D721Med (cell line): ENCODE results near the gene BCL10.

ENCODE experiments used
- DNase-seq: peaks from one replicate; pipeline ENCODE4 v3.0.0; 2011; ENCODE audit warnings: low spot score; ENCODE audit not compliant: insufficient read length
- FAIRE-seq: peaks from 2 replicates; lab custom pipeline; 2011; peaks lifted over from hg19 to GRCh38; lab: Jason Lieb, UNC
- TF ChIP-seq, protein P1 (sequence below): IDR thresholded peaks from 2 replicates; pipeline ENCODE4 v1.5.1; 2012; ENCODE audit warnings: mild to moderate bottlenecking, control low read depth; ENCODE audit not compliant: insufficient read depth; ENCODE audit errors: missing control alignments

BCL10 gene

DNA sequence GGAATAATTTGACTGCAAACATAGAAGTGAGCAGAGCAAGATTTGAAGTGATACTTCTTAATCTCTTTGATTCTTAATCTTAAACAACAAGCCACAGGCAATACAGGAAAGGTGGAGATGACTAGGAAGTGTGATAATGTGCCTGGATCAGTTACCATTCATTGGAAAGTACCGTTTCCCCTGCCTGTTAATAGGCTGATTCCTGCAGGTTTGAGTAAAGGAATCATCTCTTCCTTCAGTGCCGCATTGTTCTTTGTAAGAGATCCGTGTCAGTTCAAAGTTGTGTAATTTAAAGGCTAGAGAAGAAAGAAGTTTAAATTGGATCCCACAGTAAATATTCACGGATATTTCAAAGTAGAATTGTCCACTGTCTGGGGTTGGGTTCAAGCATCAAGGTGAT, 43.5 kb upstream of the BCL10 start:
- DNase-seq (no peak), FAIRE-seq (no peak)
- TF ChIP-seq, protein P1, sequence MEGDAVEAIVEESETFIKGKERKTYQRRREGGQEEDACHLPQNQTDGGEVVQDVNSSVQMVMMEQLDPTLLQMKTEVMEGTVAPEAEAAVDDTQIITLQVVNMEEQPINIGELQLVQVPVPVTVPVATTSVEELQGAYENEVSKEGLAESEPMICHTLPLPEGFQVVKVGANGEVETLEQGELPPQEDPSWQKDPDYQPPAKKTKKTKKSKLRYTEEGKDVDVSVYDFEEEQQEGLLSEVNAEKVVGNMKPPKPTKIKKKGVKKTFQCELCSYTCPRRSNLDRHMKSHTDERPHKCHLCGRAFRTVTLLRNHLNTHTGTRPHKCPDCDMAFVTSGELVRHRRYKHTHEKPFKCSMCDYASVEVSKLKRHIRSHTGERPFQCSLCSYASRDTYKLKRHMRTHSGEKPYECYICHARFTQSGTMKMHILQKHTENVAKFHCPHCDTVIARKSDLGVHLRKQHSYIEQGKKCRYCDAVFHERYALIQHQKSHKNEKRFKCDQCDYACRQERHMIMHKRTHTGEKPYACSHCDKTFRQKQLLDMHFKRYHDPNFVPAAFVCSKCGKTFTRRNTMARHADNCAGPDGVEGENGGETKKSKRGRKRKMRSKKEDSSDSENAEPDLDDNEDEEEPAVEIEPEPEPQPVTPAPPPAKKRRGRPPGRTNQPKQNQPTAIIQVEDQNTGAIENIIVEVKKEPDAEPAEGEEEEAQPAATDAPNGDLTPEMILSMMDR, result no peak

DNA sequence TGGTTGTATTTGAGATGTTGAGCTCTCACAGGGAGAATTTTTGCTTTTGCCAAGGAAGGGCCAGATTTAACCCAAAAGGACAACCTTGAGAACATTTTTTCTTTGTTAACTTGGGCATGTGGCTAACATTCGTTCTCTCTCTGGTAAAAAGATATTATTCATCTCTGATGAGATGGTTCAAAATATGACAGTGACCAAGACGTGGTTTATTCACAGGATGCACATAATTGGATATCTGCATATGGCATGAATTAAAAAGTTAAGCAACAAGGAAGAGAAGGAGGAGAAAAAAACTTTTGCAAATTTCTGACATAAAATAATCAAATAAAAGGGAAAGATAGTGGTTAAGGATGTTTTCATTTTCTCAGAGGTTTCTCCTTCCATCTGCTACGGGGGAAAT, 43.1 kb upstream of the BCL10 start:
- DNase-seq (no peak), FAIRE-seq (no peak)
- TF ChIP-seq, protein P1, result no peak

DNA sequence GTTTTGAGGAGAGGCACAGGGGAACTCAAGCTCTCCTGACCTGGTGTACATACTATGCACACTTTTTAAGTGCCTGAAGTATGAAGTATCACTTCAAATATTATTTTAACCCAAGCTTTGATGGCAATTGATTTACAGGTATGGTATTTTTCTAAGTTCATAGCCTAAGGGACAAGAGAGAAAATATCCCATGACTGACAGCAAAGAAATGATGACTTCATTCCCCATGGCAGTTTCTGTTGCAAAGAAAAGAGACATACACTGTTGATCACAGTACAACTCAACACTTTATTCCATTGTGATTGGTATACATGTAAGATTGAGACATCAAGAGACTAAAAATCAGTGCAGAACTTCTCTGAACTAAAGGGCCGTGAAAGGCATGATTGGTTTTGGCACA, 41.8 kb upstream of the BCL10 start:
- DNase-seq (no peak), FAIRE-seq (no peak)
- TF ChIP-seq, protein P1, result no peak

DNA sequence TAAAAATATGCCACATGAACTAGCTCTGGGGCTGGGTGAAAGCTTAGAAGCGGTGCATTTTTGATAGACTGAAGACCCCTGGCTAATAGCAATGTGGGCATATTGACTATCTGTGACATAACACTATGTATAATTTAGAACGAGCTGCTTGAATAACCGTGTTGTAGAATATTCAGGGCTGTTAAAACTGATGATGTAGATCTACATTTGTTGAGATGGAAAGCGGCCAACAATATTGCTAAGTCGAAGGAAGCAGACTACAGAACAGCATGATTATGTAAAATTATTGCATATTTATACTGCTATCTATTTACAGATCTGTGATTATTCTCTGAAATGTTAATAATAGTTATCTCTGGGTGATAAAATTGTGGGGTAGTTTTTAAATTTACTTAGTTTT, 41.1 kb upstream of the BCL10 start:
- no peak for FAIRE-seq
- TF ChIP-seq, protein P1, result no peak
- no peak for DNase-seq

DNA sequence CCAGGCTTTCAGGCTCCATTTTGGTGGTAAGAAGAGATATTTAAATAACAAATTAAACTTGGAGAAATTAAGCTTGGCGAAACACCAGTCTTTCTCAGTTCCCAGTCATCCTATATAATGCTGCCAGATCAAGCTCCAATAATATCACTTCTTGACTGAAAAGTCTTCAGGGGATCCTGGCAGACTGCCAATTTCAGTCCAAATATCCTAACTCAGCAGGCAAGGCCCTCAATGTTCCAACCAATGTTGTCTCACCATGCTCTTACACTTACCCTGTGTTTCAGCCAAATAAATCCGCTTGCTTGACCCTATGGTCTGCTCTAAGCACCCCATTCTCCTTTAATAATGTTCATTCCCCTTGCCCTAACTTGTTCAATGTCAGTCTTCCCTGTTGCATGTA, 39.9 kb upstream of the BCL10 start:
- DNase-seq, result no peak
- no peak for FAIRE-seq
- TF ChIP-seq, protein P1, result no peak

DNA sequence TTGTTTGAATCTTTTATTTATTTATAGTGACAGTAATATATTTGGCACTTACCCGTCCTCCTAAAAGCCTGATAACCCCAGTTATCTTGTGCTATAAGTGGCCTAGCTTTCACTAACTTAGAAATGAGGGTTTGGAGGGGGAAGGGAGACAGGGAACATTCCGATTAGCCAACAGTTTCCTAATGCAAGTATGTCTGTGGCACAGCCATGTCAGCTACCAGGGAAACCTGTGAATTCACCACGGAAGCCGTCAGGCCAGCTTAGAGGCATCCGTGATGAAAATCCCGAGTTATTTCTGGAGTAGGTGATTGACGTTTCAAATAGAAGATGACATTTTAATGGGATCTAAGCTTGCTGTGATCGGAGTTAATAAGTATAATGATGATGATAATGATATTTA, 39.4 kb upstream of the BCL10 start:
- no peak for DNase-seq
- no peak for FAIRE-seq
- TF ChIP-seq, protein P1, result no peak

DNA sequence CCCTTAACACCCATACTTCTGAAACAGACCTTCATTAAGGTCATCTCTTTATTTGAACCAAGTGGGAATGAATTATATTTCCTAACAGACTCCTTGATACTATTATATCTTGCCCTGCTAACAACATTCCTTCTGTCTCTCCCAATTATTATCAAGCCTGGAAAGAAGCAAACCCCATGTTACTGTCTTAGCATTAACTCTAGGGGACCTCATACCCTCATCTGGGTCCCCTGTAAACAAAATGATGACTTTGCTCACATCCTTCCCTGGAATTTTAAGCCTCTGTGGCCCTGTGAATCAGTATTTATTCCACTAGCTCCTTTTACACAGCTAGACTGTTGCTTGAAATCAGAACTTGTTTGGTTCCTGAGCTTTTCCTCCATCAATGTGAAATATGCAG, 38.3 kb upstream of the BCL10 start:
- FAIRE-seq (no peak), DNase-seq (no peak)
- TF ChIP-seq, protein P1, result no peak
